SU-DHL-6 (cell line): ENCODE results near the gene ROR1.

Experiments
- H2AFZ ChIP-seq: fragments of 200-600 bp; sonication (generic); 2 replicates; pipeline ENCODE4 v1.6.1; 2014; ENCODE audit warnings: low read depth, mild to moderate bottlenecking, moderate library complexity, mixed read lengths, antibody characterized with exemption, low read length; ENCODE audit not compliant: severe bottlenecking
- H3F3A ChIP-seq: fragments of 200-600 bp; shearing (Covaris generic); 2 replicates; pipeline ENCODE4 v1.6.0; 2016; ENCODE audit warnings: antibody characterized with exemption, mild to moderate bottlenecking; ENCODE audit not compliant: insufficient read depth
- H3K27ac ChIP-seq: fragments of 200-600 bp; sonication (generic); 2 replicates; pipeline ENCODE4 v1.5.1; 2016; ENCODE audit warnings: low read depth, mild to moderate bottlenecking, low read length, moderate library complexity, mixed read lengths
- H3K27me3 ChIP-seq: fragments of 200-600 bp; sonication (generic), shearing (Covaris generic); 2 replicates; pipeline ENCODE4 v1.6.0; 2014; ENCODE audit warnings: mild to moderate bottlenecking, low read length
- H3K36me3 ChIP-seq: fragments of 200-600 bp; sonication (generic); 2 replicates; pipeline ENCODE4 v1.6.1; 2014; ENCODE audit warnings: mild to moderate bottlenecking, low read length, mixed read lengths
- H3K4me2 ChIP-seq: fragments of 300-600, 200-600 bp; shearing (Covaris generic), sonication (generic); 2 replicates; pipeline ENCODE4 v1.6.0; 2014; ENCODE audit warnings: low read length, low read depth, mild to moderate bottlenecking; ENCODE audit not compliant: poor library complexity, severe bottlenecking
- H3K4me3 ChIP-seq: fragments of 200-600 bp; sonication (generic); 2 replicates; pipeline ENCODE4 v1.5.1; 2014; ENCODE audit warnings: antibody characterized with exemption, low read length, mild to moderate bottlenecking, mixed read lengths; ENCODE audit not compliant: insufficient read depth, poor library complexity, severe bottlenecking
- H3K79me2 ChIP-seq: fragments of 200-600 bp; sonication (generic); 2 replicates; pipeline ENCODE4 v1.6.1; 2014; ENCODE audit warnings: mild to moderate bottlenecking, low read length, moderate library complexity; ENCODE audit not compliant: insufficient read depth
- H3K9ac ChIP-seq: fragments of 200-600 bp; sonication (generic); 2 replicates; pipeline ENCODE4 v1.7.0; 2014; ENCODE audit warnings: mild to moderate bottlenecking, low read length
- H3K9me2 ChIP-seq: fragments of 200-600 bp; sonication (generic); replicated peaks from 2 replicates; pipeline ENCODE4 v1.6.1; 2014; ENCODE audit warnings: low read length; ENCODE audit not compliant: insufficient read depth
- H3K9me3 ChIP-seq: fragments of 200-600 bp; sonication (generic); 2 replicates; pipeline ENCODE4 v1.6.1; 2014; ENCODE audit warnings: low read length, mixed read lengths; ENCODE audit not compliant: insufficient read depth
- H4K20me1 ChIP-seq: fragments of 200-600 bp; sonication (generic); 2 replicates; pipeline ENCODE4 v1.6.1; 2014; ENCODE audit warnings: low read depth, mild to moderate bottlenecking, antibody characterized with exemption, low read length, moderate library complexity, mixed read lengths
- CTCF ChIP-seq: fragments of 200-600 bp; sonication (generic); IDR thresholded peaks from one replicate; pipeline ENCODE4 v1.5.1; 2017; ENCODE audit warnings: antibody characterized with exemption, mild to moderate bottlenecking, low read length, moderate library complexity; ENCODE audit not compliant: insufficient read depth, poor library complexity, severe bottlenecking
- EZH2phosphoT487 ChIP-seq: fragments of 200-600 bp; sonication (generic), shearing (Covaris generic); conservative IDR thresholded peaks from 2 replicates; pipeline ENCODE4 v1.6.1; 2018; ENCODE audit warnings: mild to moderate bottlenecking, antibody characterized with exemption, low read length, moderate library complexity, mixed read lengths

ROR1 gene

GRCh38 chr1:63975481-63975880, 201.7 kb downstream of the ROR1 start:
- no peaks in the 10 kb centered on the region for H3K36me3 ChIP-seq
- H3K79me2 ChIP-seq, result no peaks in the 10 kb centered on the region
- no peak for TF ChIP-seq EZH2phosphoT487
- TF ChIP-seq CTCF, result no peak
- H3K9me3 ChIP-seq, result no peaks in the 10 kb centered on the region
- no peaks in the 10 kb centered on the region for H3K27me3 ChIP-seq
- H4K20me1 ChIP-seq, result no peaks in the 10 kb centered on the region
- no peaks in the 10 kb centered on the region for H3F3A ChIP-seq
- no peaks in the 10 kb centered on the region for H3K9me2 ChIP-seq
- no peak overlapping the region for H3K4me2 ChIP-seq
- H3K4me3 ChIP-seq, result no peak overlapping the region
- no peak overlapping the region for H3K9ac ChIP-seq
- H2AFZ ChIP-seq, result no peak overlapping the region
- H3K27ac ChIP-seq, result no peak overlapping the region

GRCh38 chr1:63976006-63976405, 202.2 kb downstream of the ROR1 start:
- H3K9ac ChIP-seq, result no peak overlapping the region
- no peaks in the 10 kb centered on the region for H3K27me3 ChIP-seq
- H3K36me3 ChIP-seq, result no peaks in the 10 kb centered on the region
- no peaks in the 10 kb centered on the region for H3K9me2 ChIP-seq
- H3K27ac ChIP-seq, result no peak overlapping the region
- no peaks in the 10 kb centered on the region for H3K79me2 ChIP-seq
- TF ChIP-seq CTCF, result no peak
- TF ChIP-seq EZH2phosphoT487, result no peak
- no peaks in the 10 kb centered on the region for H4K20me1 ChIP-seq
- no peak overlapping the region for H3K4me3 ChIP-seq
- no peaks in the 10 kb centered on the region for H3K9me3 ChIP-seq
- no peak overlapping the region for H2AFZ ChIP-seq
- no peaks in the 10 kb centered on the region for H3F3A ChIP-seq
- no peak overlapping the region for H3K4me2 ChIP-seq

- Histone ChIP-seq H3K36me3 (no peaks in the 10 kb centered on the region), H3K4me3 (no peak overlapping the region), H3K4me2 (no peak overlapping the region), H3K79me2 (no peaks in the 10 kb centered on the region), H3K9me3 (no peaks in the 10 kb centered on the region), H2AFZ (no peak overlapping the region), H3F3A (no peaks in the 10 kb centered on the region), H3K27ac (no peak overlapping the region), H4K20me1 (no peaks in the 10 kb centered on the region), H3K27me3 (no peaks in the 10 kb centered on the region), H3K9me2 (no peaks in the 10 kb centered on the region), H3K9ac (no peak overlapping the region)
- TF ChIP-seq EZH2phosphoT487 (no peak), CTCF (no peak)
Observed at GRCh38 chr1:63977466-63977865, 203.6 kb downstream of the ROR1 start.
